HG03565 (cell line): Measurements from ENCODE around the gene HOXC5.

ENCODE experiments used
- ATAC-seq: cut with Tn5 transposase; IDR thresholded peaks from one replicate; pipeline ENCODE4 v1.9.1; 2021; ENCODE audit warnings: mild to moderate bottlenecking, moderate library complexity; ENCODE audit not compliant: unreplicated experiment

Gene HOXC5

GRCh38 chr12:54019091-54019811, 13.6 kb upstream of the HOXC5 start:
- ATAC-seq = no peak

- ATAC-seq = no peak
These were observed 12.8 kb upstream of the HOXC5 start for GRCh38 chr12:54019924-54020590.

- ATAC-seq = no peak
These were observed 12.1 kb upstream of the HOXC5 start for GRCh38 chr12:54020591-54021405.

- ATAC-seq = no peak
These were observed 11.3 kb upstream of the HOXC5 start for GRCh38 chr12:54021432-54022013.

- no peak for ATAC-seq
These were observed 9.6 kb upstream of the HOXC5 start for GRCh38 chr12:54022960-54023884.

GRCh38 chr12:54024127-54024526, 8.7 kb upstream of the HOXC5 start:
- ATAC-seq = no peak

DNA sequence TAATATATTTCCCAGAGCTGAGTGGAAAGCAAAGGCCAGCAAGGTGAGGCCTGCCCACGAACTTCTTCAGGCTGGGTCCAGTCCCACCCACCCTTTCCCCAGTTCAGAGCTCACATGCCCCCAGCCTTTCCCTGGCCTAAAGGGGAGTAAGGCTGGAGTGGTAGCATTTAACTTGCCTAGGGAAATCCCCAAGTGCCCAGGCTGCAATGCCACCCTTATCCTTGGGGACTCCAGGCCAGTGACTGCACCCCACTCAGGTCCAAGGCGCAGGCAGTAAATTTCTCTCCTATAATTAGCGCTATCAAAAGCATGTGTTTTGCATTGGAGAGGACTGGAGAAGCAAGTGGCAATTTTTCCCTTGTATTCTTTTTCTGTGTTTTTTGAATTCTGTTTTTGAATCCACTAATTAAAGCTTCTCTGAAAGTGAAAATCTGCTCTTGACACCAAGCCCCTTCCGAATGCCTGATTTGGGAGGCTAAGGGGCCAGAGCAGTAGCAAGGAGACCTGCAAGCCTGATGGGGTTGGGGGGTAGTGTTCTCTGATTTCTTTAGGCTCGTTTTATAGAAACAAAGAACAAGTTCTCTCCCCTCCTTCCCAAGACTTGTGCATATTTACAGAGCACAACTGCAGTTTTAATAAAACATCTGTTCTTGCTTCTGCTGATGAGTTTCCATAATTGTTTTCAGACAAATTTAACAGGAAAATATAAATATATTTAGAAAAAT, 8.1 kb upstream of the HOXC5 start:
- no peak for ATAC-seq

GRCh38 chr12:54025499-54026405, 7.1 kb upstream of the HOXC5 start:
- ATAC-seq = no peak

GRCh38 chr12:54026640-54027441, 6.0 kb upstream of the HOXC5 start:
- no peak for ATAC-seq

GRCh38 chr12:54027442-54027786, 5.4 kb upstream of the HOXC5 start:
- ATAC-seq = no peak

GRCh38 chr12:54028314-54029201, 4.3 kb upstream of the HOXC5 start, which contains the start of gene HOXC6:
Gene HOXC6, plus strand, starts transcription at chr12:54028440. Its CDS starts 82 bp downstream, at chr12:54028522.
- no peak for ATAC-seq

GRCh38 chr12:54029529-54030441, 3.1 kb upstream of the HOXC5 start:
- no peak for ATAC-seq

DNA sequence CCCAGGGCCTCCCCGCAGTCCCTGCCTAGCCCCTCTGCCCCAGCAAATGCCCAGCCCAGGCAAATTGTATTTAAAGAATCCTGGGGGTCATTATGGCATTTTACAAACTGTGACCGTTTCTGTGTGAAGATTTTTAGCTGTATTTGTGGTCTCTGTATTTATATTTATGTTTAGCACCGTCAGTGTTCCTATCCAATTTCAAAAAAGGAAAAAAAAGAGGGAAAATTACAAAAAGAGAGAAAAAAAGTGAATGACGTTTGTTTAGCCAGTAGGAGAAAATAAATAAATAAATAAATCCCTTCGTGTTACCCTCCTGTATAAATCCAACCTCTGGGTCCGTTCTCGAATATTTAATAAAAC, 2.4 kb upstream of the HOXC5 start:
- ATAC-seq = no peak

GRCh38 chr12:54030889-54031471, 1.9 kb upstream of the HOXC5 start:
- ATAC-seq = no peak

GRCh38 chr12:54031480-54031879, 1.4 kb upstream of the HOXC5 start:
- ATAC-seq = no peak
